ENCODE results near the gene PPP2R3A.

PPP2R3A gene

DNA sequence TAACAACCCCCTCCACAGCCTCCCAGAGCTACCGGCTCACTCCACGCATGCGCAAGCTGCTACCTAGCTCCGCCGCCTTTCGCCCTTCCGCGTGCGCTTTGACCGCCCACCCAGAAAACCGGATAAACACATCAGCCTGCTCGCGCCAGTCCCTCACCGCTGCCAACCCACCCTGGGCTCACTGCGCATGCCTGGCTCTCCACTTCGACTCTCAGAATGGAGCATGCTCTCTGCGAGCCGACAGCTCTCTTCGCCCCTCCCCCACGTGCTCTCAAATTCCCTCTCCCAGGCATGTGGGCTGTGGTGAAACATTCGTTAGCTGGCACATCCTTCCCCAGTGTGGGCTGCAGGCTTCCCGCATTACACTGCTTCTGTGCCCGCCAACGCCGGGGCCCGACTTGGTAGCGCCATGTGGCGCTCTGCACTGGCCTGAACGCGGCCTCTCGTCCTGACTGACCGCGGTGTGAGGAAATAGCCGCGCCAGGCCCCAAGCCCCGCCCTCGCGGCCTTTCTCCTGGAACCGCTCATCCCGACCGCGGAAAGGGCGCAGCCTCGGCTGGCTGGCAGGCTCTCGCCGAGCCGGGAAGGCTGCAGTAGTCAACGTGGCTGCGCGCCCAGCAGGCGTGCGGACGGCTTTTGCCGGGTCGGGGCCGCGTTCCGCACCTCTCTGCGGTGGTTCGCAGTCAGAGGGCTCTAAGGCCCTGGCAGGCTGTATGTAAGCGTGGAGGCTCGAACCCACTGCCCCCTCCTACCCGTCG lies 231.1 kb downstream of the PPP2R3A start:
- DNase-seq (ENCODE audit: low spot score) = peak; percentile 99

- no peak for DNase-seq (ENCODE audit: low spot score)
These were observed 231.7 kb downstream of the PPP2R3A start for GRCh38 chr3:136197159-136197793.
